MM.1S (cell line): ENCODE measurements around the gene SCO1.

ENCODE experiments used
- DNase-seq: peaks from one replicate; pipeline ENCODE4 v3.0.0-alpha.2; 2015
- H2AFZ ChIP-seq: fragments of 300-600 bp; sonication (generic); 2 replicates; pipeline ENCODE4 v1.6.0; 2016; ENCODE audit warnings: antibody characterized with exemption, low read length
- H3F3A ChIP-seq: fragments of 300-600 bp; sonication (generic); 2 replicates; pipeline ENCODE4 v1.6.1; 2016; ENCODE audit warnings: mild to moderate bottlenecking, antibody characterized with exemption, low read length, moderate library complexity, mixed read lengths; ENCODE audit not compliant: insufficient read depth
- H3K27ac ChIP-seq: fragments of 300-600 bp; sonication (generic); 2 replicates; pipeline ENCODE4 v1.5.1; 2016; ENCODE audit warnings: mild to moderate bottlenecking, low read length
- H3K27me3 ChIP-seq: fragments of 300-600 bp; sonication (generic); replicated peaks from 2 replicates; pipeline ENCODE4 v1.6.0; 2016; ENCODE audit warnings: low read length; ENCODE audit not compliant: insufficient read depth
- H3K36me3 ChIP-seq: fragments of 300-600 bp; sonication (generic); replicated peaks from 2 replicates; pipeline ENCODE4 v1.6.1; 2016; ENCODE audit warnings: mild to moderate bottlenecking, low read length, mixed read lengths; ENCODE audit not compliant: insufficient read depth
- H3K4me1 ChIP-seq: fragments of 300-600 bp; sonication (generic); 2 replicates; pipeline ENCODE4 v1.6.1; 2016; ENCODE audit warnings: low read length, mixed read lengths
- H3K4me2 ChIP-seq: fragments of 300-600 bp; sonication (generic); 2 replicates; pipeline ENCODE4 v1.6.0; 2016; ENCODE audit warnings: low read depth, low read length
- H3K4me3 ChIP-seq: fragments of 300-600 bp; sonication (generic); 2 replicates; pipeline ENCODE4 v1.5.1; 2016; ENCODE audit warnings: low read length, mixed read lengths
- H3K79me2 ChIP-seq: fragments of 300-600 bp; sonication (generic); 2 replicates; pipeline ENCODE4 v1.6.1; 2016; ENCODE audit warnings: mixed run types, low read length, mixed read lengths
- H3K9ac ChIP-seq: fragments of 300-600 bp; sonication (generic); 2 replicates; pipeline ENCODE4 v1.6.1; 2016; ENCODE audit warnings: low read length, mixed read lengths
- H3K9me2 ChIP-seq: fragments of 300-600 bp; sonication (generic); replicated peaks from 2 replicates; pipeline ENCODE4 v1.6.1; 2016; ENCODE audit warnings: mild to moderate bottlenecking, low read length, mixed read lengths; ENCODE audit not compliant: insufficient read depth
- H3K9me3 ChIP-seq: fragments of 300-600 bp; sonication (generic); replicated peaks from 2 replicates; pipeline ENCODE4 v1.6.1; 2016; ENCODE audit warnings: mild to moderate bottlenecking, low read length, mixed read lengths; ENCODE audit not compliant: insufficient read depth
- H4K20me1 ChIP-seq: fragments of 300-600 bp; sonication (generic); 2 replicates; pipeline ENCODE4 v1.6.1; 2016; ENCODE audit warnings: mild to moderate bottlenecking, low read length, moderate library complexity, mixed read lengths; ENCODE audit not compliant: insufficient read depth
- CTCF ChIP-seq: fragments of 300-600 bp; sonication (generic); IDR thresholded peaks from 2 replicates; pipeline ENCODE4 v1.5.1; 2016; ENCODE audit warnings: antibody characterized with exemption, low read length, mixed read lengths
- EZH2 ChIP-seq: fragments of 300-600 bp; sonication (generic); optimal IDR thresholded peaks from 2 replicates; pipeline ENCODE3; 2017; ENCODE audit warnings: low read depth, mild to moderate bottlenecking, antibody characterized with exemption, low read length, mixed read lengths
- EZH2phosphoT487 ChIP-seq: fragments of 300-600 bp; sonication (generic); IDR thresholded peaks from 2 replicates; pipeline ENCODE4 v1.6.1; 2018; ENCODE audit warnings: antibody characterized with exemption, low read length

SCO1 gene

GRCh38 chr17:10631701-10632100 lies 65.6 kb downstream of the SCO1 start:
- Histone ChIP-seq H3K9me3 (no peaks in the 10 kb centered on the region), H4K20me1 (no peaks in the 10 kb centered on the region), H3F3A (peaks cover 16% of the 10 kb centered on the region), H3K27ac (no peak overlapping the region), H3K27me3 (no peaks in the 10 kb centered on the region), H3K9ac (no peak overlapping the region), H3K4me1 (peaks cover 18% of the 10 kb centered on the region), H3K36me3 (no peaks in the 10 kb centered on the region), H3K9me2 (no peaks in the 10 kb centered on the region), H3K4me2 (no peak overlapping the region), H2AFZ (no peak overlapping the region), H3K79me2 (no peaks in the 10 kb centered on the region), H3K4me3 (no peak overlapping the region)
- DNase-seq = no peak
- TF ChIP-seq EZH2 (no peak), CTCF (no peak), EZH2phosphoT487 (no peak)

- TF ChIP-seq CTCF (peak; percentile 88), EZH2 (no peak), EZH2phosphoT487 (no peak)
- H3K4me2 ChIP-seq = no peak overlapping the region
- H3K9me3 ChIP-seq = no peaks in the 10 kb centered on the region
- peak; percentile 10 for DNase-seq
- peaks cover 16% of the 10 kb centered on the region for H3F3A ChIP-seq
- no peaks in the 10 kb centered on the region for H3K79me2 ChIP-seq
- peaks cover 18% of the 10 kb centered on the region for H3K4me1 ChIP-seq
- no peak overlapping the region for H2AFZ ChIP-seq
- H3K27me3 ChIP-seq = no peaks in the 10 kb centered on the region
- no peaks in the 10 kb centered on the region for H4K20me1 ChIP-seq
- H3K36me3 ChIP-seq = no peaks in the 10 kb centered on the region
- no peak overlapping the region for H3K4me3 ChIP-seq
- H3K9me2 ChIP-seq = no peaks in the 10 kb centered on the region
- H3K9ac ChIP-seq = no peak overlapping the region
- no peak overlapping the region for H3K27ac ChIP-seq
Observed at GRCh38 chr17:10631048-10631700, 66.2 kb downstream of the SCO1 start.

- peaks cover 13% of the 10 kb centered on the region for H3F3A ChIP-seq
- no peak overlapping the region for H3K27ac ChIP-seq
- H3K36me3 ChIP-seq = no peaks in the 10 kb centered on the region
- H3K4me3 ChIP-seq = no peak overlapping the region
- TF ChIP-seq CTCF = no peak
- no peaks in the 10 kb centered on the region for H3K27me3 ChIP-seq
- no peaks in the 10 kb centered on the region for H3K9me3 ChIP-seq
- no peaks in the 10 kb centered on the region for H3K9me2 ChIP-seq
- H4K20me1 ChIP-seq = no peaks in the 10 kb centered on the region
- no peak for DNase-seq
- H3K4me1 ChIP-seq = peaks cover 13% of the 10 kb centered on the region
- no peaks in the 10 kb centered on the region for H3K79me2 ChIP-seq
- no peak overlapping the region for H3K9ac ChIP-seq
- H3K4me2 ChIP-seq = no peak overlapping the region
- no peak overlapping the region for H2AFZ ChIP-seq
Observed at GRCh38 chr17:10629706-10630105, 67.6 kb downstream of the SCO1 start.
